Measurements from ENCODE around the gene PRKCA. TPM values are rescaled to one million over a fixed set of nuclear protein-coding genes. Genes with fewer than 3 reads are reported as not detected.

Gene PRKCA
- total RNA-seq, 1 donor from 2014 or later = 5.6 TPM

- intact Hi-C loops (cut with micrococcal nuclease) = no loop called here
- no peak for TF ChIP-seq CTCF (IDR thresholded peaks at IDR 0.05; ENCODE audit: borderline replicate concordance)
- H3K36me3 ChIP-seq = peaks cover 12% of the 10 kb centered on the region
- no peak overlapping the region for H3K27ac ChIP-seq (replicated peaks)
- peaks cover 9% of the 10 kb centered on the region for H3K4me1 ChIP-seq
- DNase-seq = no peak
- H3K9me3 ChIP-seq (replicated peaks) = no peaks in the 10 kb centered on the region
- H3K27me3 ChIP-seq (ENCODE audit: low read depth) = no peaks in the 10 kb centered on the region
- H3K4me3 ChIP-seq = no peak overlapping the region
These were observed 432.0 kb downstream of the PRKCA start for GRCh38 chr17:66734186-66734943.

GRCh38 chr17:66737524-66737923 is 435.1 kb downstream of the PRKCA start:
- Histone ChIP-seq H3K36me3 (peaks cover 15% of the 10 kb centered on the region), H3K4me1 (peaks cover 9% of the 10 kb centered on the region)
- peak; percentile 43 for DNase-seq

GRCh38 chr17:66738301-66738700 is 435.9 kb downstream of the PRKCA start:
- peaks cover 9% of the 10 kb centered on the region for H3K4me1 ChIP-seq
- H3K36me3 ChIP-seq = peaks cover 23% of the 10 kb centered on the region
- H3K27me3 ChIP-seq (ENCODE audit: low read depth) = no peaks in the 10 kb centered on the region
- no peak for TF ChIP-seq CTCF (IDR thresholded peaks at IDR 0.05; ENCODE audit: borderline replicate concordance)
- no peak overlapping the region for H3K27ac ChIP-seq (replicated peaks)
- H3K4me3 ChIP-seq = no peak overlapping the region
- intact Hi-C loops (cut with micrococcal nuclease) = no loop called here
- H3K9me3 ChIP-seq (replicated peaks) = no peaks in the 10 kb centered on the region
- DNase-seq = no peak

More at GRCh38 chr17:66737524-66737923, 435.1 kb downstream of the PRKCA start:
- intact Hi-C loops (cut with micrococcal nuclease) = no loop called here
- H3K9me3 ChIP-seq (replicated peaks) = no peaks in the 10 kb centered on the region
- H3K4me3 ChIP-seq = no peak overlapping the region
- no peak overlapping the region for H3K27ac ChIP-seq (replicated peaks)
- peak; percentile 57 for TF ChIP-seq CTCF (IDR thresholded peaks at IDR 0.05; ENCODE audit: borderline replicate concordance)
- H3K27me3 ChIP-seq (ENCODE audit: low read depth) = no peaks in the 10 kb centered on the region

GRCh38 chr17:66739553-66739952 is 437.1 kb downstream of the PRKCA start:
- TF ChIP-seq CTCF (IDR thresholded peaks at IDR 0.05; ENCODE audit: borderline replicate concordance) = no peak
- intact Hi-C loops (cut with micrococcal nuclease) = no loop called here
- no peak for DNase-seq
- Histone ChIP-seq H3K36me3 (peaks cover 24% of the 10 kb centered on the region), H3K4me3 (no peak overlapping the region), H3K9me3 (replicated peaks) (no peaks in the 10 kb centered on the region), H3K27ac (replicated peaks) (no peak overlapping the region), H3K4me1 (peaks cover 9% of the 10 kb centered on the region), H3K27me3 (ENCODE audit: low read depth) (no peaks in the 10 kb centered on the region)

- Histone ChIP-seq H3K4me1 (peaks cover 9% of the 10 kb centered on the region), H3K4me3 (no peak overlapping the region)
These were observed 437.8 kb downstream of the PRKCA start for GRCh38 chr17:66740226-66740625.

More at GRCh38 chr17:66740226-66740625, 437.8 kb downstream of the PRKCA start:
- H3K36me3 ChIP-seq = peaks cover 24% of the 10 kb centered on the region
- no peaks in the 10 kb centered on the region for H3K9me3 ChIP-seq (replicated peaks)
- intact Hi-C loops (cut with micrococcal nuclease) = no loop called here
- no peak for TF ChIP-seq CTCF (IDR thresholded peaks at IDR 0.05; ENCODE audit: borderline replicate concordance)
- no peaks in the 10 kb centered on the region for H3K27me3 ChIP-seq (ENCODE audit: low read depth)
- H3K27ac ChIP-seq (replicated peaks) = no peak overlapping the region
- no peak for DNase-seq
